HG02571 (cell line): ENCODE data around the gene PARS2.

Experiments
- ATAC-seq: cut with Tn5 transposase; IDR thresholded peaks from one replicate; pipeline ENCODE4 v1.9.1; 2021; ENCODE audit warnings: mild to moderate bottlenecking, moderate library complexity; ENCODE audit not compliant: unreplicated experiment

PARS2 gene

GRCh38 chr1:54742282-54742681, 22.0 kb downstream of the PARS2 start:
- ATAC-seq, result no peak

- no peak for ATAC-seq
Measured at GRCh38 chr1:54741531-54741930, 22.8 kb downstream of the PARS2 start.

- ATAC-seq, result no peak
Measured at GRCh38 chr1:54738244-54738643, 26.1 kb downstream of the PARS2 start.

GRCh38 chr1:54736685-54737084, 27.6 kb downstream of the PARS2 start:
- no peak for ATAC-seq

GRCh38 chr1:54728027-54728426, 36.3 kb downstream of the PARS2 start:
- ATAC-seq, result no peak

- no peak for ATAC-seq
Measured at GRCh38 chr1:54724771-54725170, 39.6 kb downstream of the PARS2 start.

GRCh38 chr1:54723985-54724384, 40.3 kb downstream of the PARS2 start:
- no peak for ATAC-seq

GRCh38 chr1:54721719-54722118, 42.6 kb downstream of the PARS2 start:
- ATAC-seq, result no peak

GRCh38 chr1:54716299-54717047, 47.9 kb downstream of the PARS2 start:
- no peak for ATAC-seq

GRCh38 chr1:54715493-54716298, 48.6 kb downstream of the PARS2 start, which contains the start of gene TTC4:
Gene TTC4 (plus strand): TSS chr1:54715861. CDS start chr1:54715909, 48 bp downstream.
- ATAC-seq, result peak; percentile 92

GRCh38 chr1:54714881-54715492, 49.3 kb downstream of the PARS2 start:
- ATAC-seq, result no peak

- no peak for ATAC-seq
Measured at GRCh38 chr1:54711536-54711935, 52.8 kb downstream of the PARS2 start.

- no peak for ATAC-seq
Measured at GRCh38 chr1:54710841-54711240, 53.5 kb downstream of the PARS2 start.

GRCh38 chr1:54710434-54710833, 53.9 kb downstream of the PARS2 start:
- ATAC-seq, result no peak

GRCh38 chr1:54709547-54710292, 54.6 kb downstream of the PARS2 start:
- no peak for ATAC-seq

GRCh38 chr1:54708385-54708784, 55.9 kb downstream of the PARS2 start:
- ATAC-seq, result no peak
